Measurements from ENCODE around the gene LAYN. TPM values are rescaled to one million over a fixed set of nuclear protein-coding genes. Genes with fewer than 3 reads are reported as not detected.

LAYN gene
- total and polyA plus RNA-seq, 2 of the 13 experiments (the other 11 are each of a cell fraction or from before 2014, with no cell fraction given) = 0.17 TPM; not detected in 1

- CTCF ChIA-PET (ENCODE audit: low intra/inter-chr PET ratio, low total read pairs) = no interaction called here
Observed at GRCh38 chr11:111527279-111527678, 13.2 kb upstream of the LAYN start.

GRCh38 chr11:111528557-111528956 lies 12.0 kb upstream of the LAYN start:
- no peaks in the 10 kb centered on the region for H3K36me3 ChIP-seq (replicated peaks in 1 of 2; ENCODE audit: control insufficient read depth in 1 of 2, insufficient read depth in 2 of 2, low read length in 2 of 2)
- no peak overlapping the region for H3K9ac ChIP-seq (ENCODE audit: insufficient read depth, low read depth, low read length)
- H3K4me2 ChIP-seq (ENCODE audit: low read depth, low read length) = no peak overlapping the region
- intact Hi-C loops (cut with micrococcal nuclease; ENCODE audit: unreplicated experiment) (no loop called here), in situ Hi-C loops (cut with HindIII; ENCODE audit: extremely low pct_ligation_motif_present, low pct_unique_long_range_greater_than_20kb) (no loop called here)
- no peak for FAIRE-seq
- H3K4me1 ChIP-seq (ENCODE audit: insufficient read depth, low read length) = no peaks in the 10 kb centered on the region
- ChIA-PET CTCF (ENCODE audit: low intra/inter-chr PET ratio, low total read pairs) (no interaction called here), POLR2A (no interaction called here)
- H3K4me3 ChIP-seq (replicated peaks in 1 of 3; ENCODE audit: insufficient read depth in 1 of 3, low read depth in 2 of 3, low read length in 3 of 3) = no peak overlapping the region
- BruUV-seq (replicated peaks) = no TSS peak
- H2AFZ ChIP-seq (ENCODE audit: low read length) = no peak overlapping the region
- H3K9me3 ChIP-seq (ENCODE audit: low read length) = no peaks in the 10 kb centered on the region
- 5% methylated on average over 1 of the region's 1 CpG for WGBS (ENCODE audit: low lambda C conversion rate)
- H3K27ac ChIP-seq (ENCODE audit: extremely low read length, insufficient read depth, low read length) = no peak overlapping the region
- H3K27me3 ChIP-seq (ENCODE audit: control insufficient read depth in 1 of 2, insufficient read depth in 2 of 2, low read length in 2 of 2) = peaks cover 0 to 11% of the 10 kb centered on the region in 2 experiments; a peak in 3 of 5 replicates
- H4K20me1 ChIP-seq (ENCODE audit: insufficient read depth, low read length) = no peaks in the 10 kb centered on the region
- no peak for DNase-seq (ENCODE audit: low spot score)
- no peaks in the 10 kb centered on the region for H3K79me2 ChIP-seq (ENCODE audit: insufficient read depth, low read length)
- no peak for ATAC-seq
- no peak for TF ChIP-seq HNRNPLL (IDR thresholded peaks at IDR 0.05; ENCODE audit: low read depth, low read length, poor library complexity, severe bottlenecking)
- no peak for TF ChIP-seq ZNF577 (CRISPR knock-in tag; IDR thresholded peaks at IDR 0.05; ENCODE audit: borderline replicate concordance, low read depth)
- no peak for TF ChIP-seq MBNL3 (CRISPR knock-in tag; conservative IDR thresholded peaks at IDR 0.05)
- TF ChIP-seq SMARCC2 (IDR thresholded peaks at IDR 0.05) = no peak
- TF ChIP-seq MLX (CRISPR knock-in tag; IDR thresholded peaks at IDR 0.05) = no peak
- TF ChIP-seq ZNF33A (CRISPR knock-in tag; IDR thresholded peaks at IDR 0.05; ENCODE audit: borderline replicate concordance) = no peak
- no peak for TF ChIP-seq KLF6 (CRISPR knock-in tag; IDR thresholded peaks at IDR 0.05)
- no peak for TF ChIP-seq ZBTB49 (CRISPR knock-in tag; IDR thresholded peaks at IDR 0.05; ENCODE audit: borderline replicate concordance)
- no peak for TF ChIP-seq ZKSCAN8 (CRISPR knock-in tag; IDR thresholded peaks at IDR 0.05; ENCODE audit: borderline replicate concordance)
- TF ChIP-seq GMEB2 (CRISPR knock-in tag; IDR thresholded peaks at IDR 0.05; ENCODE audit: low read depth) = no peak
- no peak for TF ChIP-seq ZNF382 (CRISPR knock-in tag; IDR thresholded peaks at IDR 0.05; ENCODE audit: borderline replicate concordance)
- TF ChIP-seq ZNF496 (CRISPR knock-in tag; IDR thresholded peaks at IDR 0.05; ENCODE audit: insufficient replicate concordance) = no peak
- TF ChIP-seq HOXA5 (CRISPR knock-in tag; IDR thresholded peaks at IDR 0.05) = no peak
- TF ChIP-seq KLF16 (CRISPR knock-in tag; IDR thresholded peaks at IDR 0.05) = no peak

More at GRCh38 chr11:111527279-111527678, 13.2 kb upstream of the LAYN start:
- intact Hi-C loops (cut with micrococcal nuclease; ENCODE audit: unreplicated experiment) = no loop called here
- TF ChIP-seq MAFK (conservative IDR thresholded peaks at IDR 0.05 in 1 of 2, IDR thresholded peaks at IDR 0.05 in 1 of 2; ENCODE audit: low read length in 2 of 2) = peak in 1 of 2 experiments; percentile 80; a peak in 3 of 4 replicates
- no peak for TF ChIP-seq PLRG1 (conservative IDR thresholded peaks at IDR 0.05)
- TF ChIP-seq MAFF (IDR thresholded peaks at IDR 0.05; ENCODE audit: low read depth, low read length) = peak; percentile 78
- DNase-seq (ENCODE audit: low spot score) (no peak), FAIRE-seq (no peak), ATAC-seq (no peak)
- Histone ChIP-seq H2AFZ (ENCODE audit: low read length) (no peak overlapping the region), H4K20me1 (ENCODE audit: insufficient read depth, low read length) (no peaks in the 10 kb centered on the region), H3K79me2 (ENCODE audit: insufficient read depth, low read length) (no peaks in the 10 kb centered on the region), H3K36me3 (replicated peaks in 1 of 2; ENCODE audit: control insufficient read depth in 1 of 2, insufficient read depth in 2 of 2, low read length in 2 of 2) (no peaks in the 10 kb centered on the region), H3K27ac (ENCODE audit: extremely low read length, insufficient read depth, low read length) (no peak overlapping the region), H3K4me1 (ENCODE audit: insufficient read depth, low read length) (no peaks in the 10 kb centered on the region), H3K27me3 (ENCODE audit: control insufficient read depth in 1 of 2, insufficient read depth in 2 of 2, low read length in 2 of 2) (peaks cover 0 to 17% of the 10 kb centered on the region in 2 experiments; a peak in 2 of 5 replicates), H3K4me3 (replicated peaks in 1 of 3; ENCODE audit: insufficient read depth in 1 of 3, low read depth in 2 of 3, low read length in 3 of 3) (no peak overlapping the region), H3K4me2 (ENCODE audit: low read depth, low read length) (no peak overlapping the region), H3K9ac (ENCODE audit: insufficient read depth, low read depth, low read length) (no peak overlapping the region), H3K9me3 (ENCODE audit: low read length) (no peaks in the 10 kb centered on the region)
- WGBS (ENCODE audit: low lambda C conversion rate) = 0% methylated on average over 1 of the region's 1 CpG
- no TSS peak for BruUV-seq (replicated peaks)
- POLR2A ChIA-PET = no interaction called here
- in situ Hi-C loops (cut with HindIII; ENCODE audit: extremely low pct_ligation_motif_present, low pct_unique_long_range_greater_than_20kb) = no loop called here
